T-helper 2 cell treated with Interferon-gamma antibody and Interleukin-4, amounts not matched to agents 100 ng/mL and 5 ng/mL, for 36 hours (primary cell): ENCODE measurements around the gene DAPP1. TPM values are rescaled to one million over a fixed set of nuclear protein-coding genes. Genes with fewer than 3 reads are reported as not detected.

Experiments used
- intact Hi-C: fragments of 100-400 bp; cut with micrococcal nuclease; formaldehyde crosslinking; loops from one replicate; pipeline ENCODE4 v1.15.1; 2023
- total RNA-seq: library from RNA; stranded (reverse); gene quantifications from 2 replicates; pipeline ENCODE4 v1.2.3, GENCODE V29; 2022

The DAPP1 gene
- total RNA-seq, 1 donor from 2014 or later, result 30.0 TPM

DNA sequence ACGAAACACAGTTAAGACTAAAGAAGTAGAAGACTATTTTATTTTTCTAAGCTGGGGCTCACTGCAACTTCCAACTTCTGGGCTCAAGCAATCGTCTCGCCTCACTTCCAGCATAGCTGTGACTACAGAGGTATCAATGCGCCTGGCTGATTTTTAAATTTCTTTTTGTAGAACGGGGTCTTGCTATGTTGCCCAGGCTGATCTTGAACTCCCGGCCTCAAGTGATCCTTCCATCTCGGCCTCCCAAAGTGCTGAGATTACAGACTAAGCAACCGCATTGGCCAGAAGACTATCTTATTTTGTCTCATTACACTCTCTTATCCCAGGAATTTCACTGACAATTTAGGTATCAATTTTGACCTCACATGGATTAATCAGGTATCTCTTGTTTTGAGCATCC lies 76.4 kb downstream of the DAPP1 start:
- intact Hi-C loops, result loop anchor here (5.0 to 10.0 kb wide), 3 partner anchors 41 to 1748 kb away; partner anchors contain the start of genes ADH5 and STPG2

- intact Hi-C loops, result loop anchor here (1.0 to 10.0 kb wide), 7 partner anchors 41 to 1749 kb away; partner anchors contain the start of genes ADH5, DAPP1, DNAJB14 and METAP1
These were observed 77.2 kb downstream of the DAPP1 start for GRCh38 chr4:99893839-99894160.

DNA sequence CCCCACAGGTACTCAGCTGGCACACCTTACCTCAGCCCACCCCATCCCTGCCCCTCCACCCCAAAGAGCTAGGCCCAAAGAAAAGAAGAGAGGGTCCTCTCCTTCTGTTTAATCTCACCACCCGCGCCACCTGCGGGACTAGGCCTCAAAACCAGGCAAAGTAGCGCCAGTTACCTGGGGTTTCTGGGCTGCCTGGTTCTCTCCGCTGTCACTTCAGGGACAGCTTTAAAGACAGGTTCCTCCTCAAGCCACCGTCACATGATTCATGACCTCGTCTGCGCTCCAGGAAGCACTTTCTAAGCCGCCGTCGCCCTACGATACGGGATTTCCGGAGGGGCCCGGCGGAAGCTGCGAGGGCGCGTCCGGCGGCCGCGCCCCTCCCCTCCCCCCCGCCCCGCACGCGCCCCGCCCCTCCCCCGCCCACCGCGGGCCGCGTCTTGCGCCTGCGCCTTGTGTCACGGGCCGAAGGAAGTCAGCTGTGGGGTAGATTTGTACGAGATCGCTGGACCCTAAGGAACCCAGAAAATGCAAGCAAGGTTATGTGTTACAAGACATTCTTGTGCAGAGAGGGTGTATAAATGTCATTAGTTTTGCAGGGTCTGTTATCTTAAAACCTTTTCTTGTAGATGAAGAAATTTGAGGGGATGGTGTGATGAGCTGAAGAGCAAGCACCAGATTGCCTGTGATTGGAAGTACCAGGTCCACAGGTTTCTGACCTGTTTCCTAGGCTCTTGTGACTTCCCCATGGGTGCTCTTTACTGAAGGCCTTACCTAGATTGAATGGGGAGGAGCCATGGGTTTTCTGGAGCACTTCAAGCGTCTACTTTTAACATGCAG lies 77.8 kb downstream of the DAPP1 start, which contains the start of gene LAMTOR3:
Gene LAMTOR3, minus strand, starts transcription at position 267 of the 837 bp plus-strand sequence. CDS start 464 bp downstream, outside the sequence.
- intact Hi-C loops, result loop anchor here (1.0 to 10.0 kb wide), 7 partner anchors 42 to 1750 kb away; partner anchors contain the start of genes ADH5, DAPP1, DNAJB14 and METAP1

- intact Hi-C loops, result loop anchor here (1.0 to 10.0 kb wide), 7 partner anchors 43 to 1750 kb away; partner anchors contain the start of genes ADH5, DAPP1, DNAJB14 and METAP1
These were observed 78.4 kb downstream of the DAPP1 start for GRCh38 chr4:99894998-99895397.

DNA sequence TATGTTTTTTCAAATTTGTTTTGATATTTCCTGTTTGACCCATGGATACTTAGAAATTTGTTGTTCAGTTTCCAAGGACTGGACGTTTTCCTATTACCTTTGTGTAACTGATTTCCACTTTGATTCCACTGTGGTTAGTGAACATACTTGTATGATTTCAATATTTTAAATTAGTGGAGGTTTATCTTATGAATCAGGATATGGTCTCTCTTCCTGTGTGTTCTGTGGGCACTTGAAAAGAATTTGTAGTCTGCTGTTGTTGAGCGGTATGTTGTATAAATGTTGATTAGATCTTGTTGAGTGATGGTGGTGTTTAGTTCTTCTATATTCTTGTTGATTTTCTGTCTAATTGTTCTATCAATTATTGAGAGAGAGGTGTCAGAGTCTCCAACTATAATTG lies 98.8 kb downstream of the DAPP1 start:
- intact Hi-C loops, result no loop called here

- intact Hi-C loops, result no loop called here
These were observed 100.9 kb downstream of the DAPP1 start for GRCh38 chr4:99917575-99917974.

- intact Hi-C loops, result no loop called here
These were observed 102.0 kb downstream of the DAPP1 start for GRCh38 chr4:99918656-99919055.

Other genes with a start within 250 kb of the DAPP1 start
- gene MTTP, start 242.0 kb upstream of the DAPP1 start, total RNA-seq, result 0.66 TPM in 1 of 2 replicates, not detected in the other
- gene C4orf54, start 159.0 kb upstream of the DAPP1 start, total RNA-seq, result not detected in 2 replicates
- gene LAMTOR3, start 77.6 kb downstream of the DAPP1 start, total RNA-seq, result 29.7 and 29.8 TPM in 2 replicates
- gene DNAJB14, start 129.8 kb downstream of the DAPP1 start, total RNA-seq, result 51.8 and 54.3 TPM in 2 replicates
- 538 and 544 TPM in 2 replicates for gene H2AZ1, start 133.4 kb downstream of the DAPP1 start, total RNA-seq